HG03139 (cell line): Measurements from ENCODE around the gene NRP2.

Experiments
- ATAC-seq: cut with Tn5 transposase; IDR thresholded peaks from one replicate; pipeline ENCODE4 v1.9.1; 2021; ENCODE audit not compliant: unreplicated experiment

NRP2 gene

GRCh38 chr2:205752296-205752820, 70.1 kb downstream of the NRP2 start:
- ATAC-seq = no peak

- no peak for ATAC-seq
Observed at GRCh38 chr2:205752924-205753323, 70.6 kb downstream of the NRP2 start.

- no peak for ATAC-seq
Observed at GRCh38 chr2:205754285-205754923, 72.1 kb downstream of the NRP2 start.

- ATAC-seq = no peak
Observed at GRCh38 chr2:205754924-205755321, 72.6 kb downstream of the NRP2 start.

GRCh38 chr2:205755923-205756322, 73.6 kb downstream of the NRP2 start:
- ATAC-seq = no peak

GRCh38 chr2:205757271-205757670, 75.0 kb downstream of the NRP2 start:
- no peak for ATAC-seq

GRCh38 chr2:205758051-205758450, 75.8 kb downstream of the NRP2 start:
- ATAC-seq = no peak

- no peak for ATAC-seq
Observed at GRCh38 chr2:205758500-205758899, 76.2 kb downstream of the NRP2 start.

- no peak for ATAC-seq
Observed at GRCh38 chr2:205759257-205759656, 77.0 kb downstream of the NRP2 start.

- ATAC-seq = no peak
Observed at GRCh38 chr2:205759732-205760131, 77.4 kb downstream of the NRP2 start.

GRCh38 chr2:205760157-205760556, 77.9 kb downstream of the NRP2 start:
- no peak for ATAC-seq

- ATAC-seq = no peak
Observed at GRCh38 chr2:205761421-205761820, 79.1 kb downstream of the NRP2 start.

GRCh38 chr2:205762881-205763280, 80.6 kb downstream of the NRP2 start:
- no peak for ATAC-seq

- ATAC-seq = no peak
Observed at GRCh38 chr2:205763708-205764211, 81.5 kb downstream of the NRP2 start.

GRCh38 chr2:205764270-205764746, 82.0 kb downstream of the NRP2 start:
- ATAC-seq = no peak

- ATAC-seq = no peak
Observed at GRCh38 chr2:205765151-205765550, 82.8 kb downstream of the NRP2 start.

- ATAC-seq = no peak
Observed at GRCh38 chr2:205766779-205767359, 84.6 kb downstream of the NRP2 start.

GRCh38 chr2:205767617-205768016, 85.3 kb downstream of the NRP2 start:
- ATAC-seq = no peak

GRCh38 chr2:205768341-205768740, 86.0 kb downstream of the NRP2 start:
- no peak for ATAC-seq

GRCh38 chr2:205768815-205769494, 86.7 kb downstream of the NRP2 start:
- ATAC-seq = no peak

- ATAC-seq = no peak
Observed at GRCh38 chr2:205769495-205769850, 87.2 kb downstream of the NRP2 start.

GRCh38 chr2:205769879-205770278, 87.6 kb downstream of the NRP2 start:
- ATAC-seq = no peak
